GM08714 (cell line): ENCODE measurements around the gene SLC22A2.

Experiments
- H3K4me3 ChIP-seq: fragments of 200-500 bp; sonication (Bioruptor generic); 2 replicates; pipeline ENCODE4 v1.5.1; 2014; ENCODE audit warnings: mild to moderate bottlenecking, low read length, inconsistent platforms
- ZNF274 ChIP-seq: IDR thresholded peaks from 2 replicates; pipeline ENCODE4 v1.6.1; 2012; ENCODE audit warnings: mild to moderate bottlenecking, low read depth, low read length

The SLC22A2 gene

GRCh38 chr6:160278786-160279310 lies 20.2 kb upstream of the SLC22A2 start:
- TF ChIP-seq ZNF274: no peak

GRCh38 chr6:160278311-160278710 lies 19.7 kb upstream of the SLC22A2 start:
- H3K4me3 ChIP-seq: no peak overlapping the region
- TF ChIP-seq ZNF274: no peak

More at GRCh38 chr6:160278786-160279310, 20.2 kb upstream of the SLC22A2 start:
- H3K4me3 ChIP-seq: no peak overlapping the region

- no peak overlapping the region for H3K4me3 ChIP-seq
- TF ChIP-seq ZNF274: no peak
Observed at GRCh38 chr6:160277546-160277945, 18.9 kb upstream of the SLC22A2 start.

GRCh38 chr6:160277144-160277543 lies 18.5 kb upstream of the SLC22A2 start:
- no peak overlapping the region for H3K4me3 ChIP-seq
- no peak for TF ChIP-seq ZNF274

DNA sequence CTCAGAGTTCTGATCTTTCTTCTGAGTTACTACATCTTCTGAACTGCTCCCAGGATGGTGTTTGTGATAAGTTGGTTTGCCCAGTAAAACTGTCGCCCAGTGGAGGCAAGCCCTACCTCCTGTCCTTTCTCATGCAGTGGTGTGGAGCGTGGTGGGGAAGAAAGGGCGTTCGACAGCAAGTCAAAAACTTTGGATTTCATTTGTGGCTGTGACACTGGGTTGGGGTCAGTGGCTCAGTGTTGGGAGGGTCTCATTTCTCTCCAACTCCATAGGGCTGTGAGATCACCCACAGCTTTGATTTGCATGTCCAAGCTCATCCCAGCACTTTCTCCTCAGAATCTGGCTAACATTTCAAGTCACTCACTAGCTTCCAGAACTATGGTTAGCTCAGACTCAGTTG lies 17.5 kb upstream of the SLC22A2 start:
- no peak for TF ChIP-seq ZNF274
- no peak overlapping the region for H3K4me3 ChIP-seq

GRCh38 chr6:160275511-160276003 lies 16.9 kb upstream of the SLC22A2 start:
- no peak for TF ChIP-seq ZNF274

GRCh38 chr6:160274871-160275510 lies 16.4 kb upstream of the SLC22A2 start:
- TF ChIP-seq ZNF274: no peak
- H3K4me3 ChIP-seq: no peak overlapping the region

More at GRCh38 chr6:160275511-160276003, 16.9 kb upstream of the SLC22A2 start:
- no peak overlapping the region for H3K4me3 ChIP-seq

GRCh38 chr6:160273750-160274149 lies 15.1 kb upstream of the SLC22A2 start:
- H3K4me3 ChIP-seq: no peak overlapping the region

DNA sequence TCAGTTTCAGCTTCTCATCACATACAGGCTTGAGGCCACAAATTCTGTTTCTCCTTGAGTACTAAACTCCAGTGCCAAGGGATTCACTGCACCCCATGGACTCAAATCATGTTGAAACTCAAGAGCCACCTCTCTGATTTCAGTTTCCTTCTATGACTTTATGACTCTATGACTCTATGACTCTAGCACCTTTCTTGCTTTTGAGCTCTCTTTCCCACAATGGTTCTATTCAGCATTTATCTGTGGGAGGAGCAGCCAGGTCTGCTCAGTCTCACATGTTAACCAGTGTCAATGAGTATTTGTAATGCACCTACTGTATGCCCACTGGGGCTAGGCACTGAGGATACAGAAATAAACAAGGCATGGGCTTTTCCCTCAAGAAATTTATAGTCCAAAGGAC lies 14.6 kb upstream of the SLC22A2 start:
- no peak overlapping the region for H3K4me3 ChIP-seq
- TF ChIP-seq ZNF274: no peak

More at GRCh38 chr6:160273750-160274149, 15.1 kb upstream of the SLC22A2 start:
- no peak for TF ChIP-seq ZNF274

GRCh38 chr6:160272707-160273106 lies 14.1 kb upstream of the SLC22A2 start:
- no peak overlapping the region for H3K4me3 ChIP-seq
- TF ChIP-seq ZNF274: no peak

- H3K4me3 ChIP-seq: no peak overlapping the region
- TF ChIP-seq ZNF274: no peak
Observed at GRCh38 chr6:160270347-160270746, 11.7 kb upstream of the SLC22A2 start.

- no peak for TF ChIP-seq ZNF274
- no peak overlapping the region for H3K4me3 ChIP-seq
Observed at GRCh38 chr6:160269771-160270170, 11.2 kb upstream of the SLC22A2 start.

GRCh38 chr6:160269023-160269521 lies 10.5 kb upstream of the SLC22A2 start:
- TF ChIP-seq ZNF274: no peak
- no peak overlapping the region for H3K4me3 ChIP-seq

- no peak overlapping the region for H3K4me3 ChIP-seq
- no peak for TF ChIP-seq ZNF274
Observed at GRCh38 chr6:160267102-160267501, 8.5 kb upstream of the SLC22A2 start.

- H3K4me3 ChIP-seq: no peak overlapping the region
- TF ChIP-seq ZNF274: no peak
Observed at GRCh38 chr6:160265869-160266476, 7.4 kb upstream of the SLC22A2 start.
